HG03039 (cell line): Measurements from ENCODE around the gene NT5DC3.
"Not testable (repeated sequence)": the region's sequence is repeated elsewhere in the genome, so short reads cannot be mapped to it uniquely, and the experiment has no call there.

Experiments
- ATAC-seq: cut with Tn5 transposase; IDR thresholded peaks from one replicate; pipeline ENCODE4 v1.9.1; 2021; ENCODE audit warnings: mild to moderate bottlenecking, moderate library complexity; ENCODE audit not compliant: unreplicated experiment

Gene NT5DC3

GRCh38 chr12:103811791-103812190 is 29.2 kb downstream of the NT5DC3 start:
- ATAC-seq, result no peak

GRCh38 chr12:103810111-103810510 is 30.9 kb downstream of the NT5DC3 start:
- ATAC-seq, result no peak

- ATAC-seq, result not testable (repeated sequence)
Observed at GRCh38 chr12:103809639-103810038, 31.4 kb downstream of the NT5DC3 start.

GRCh38 chr12:103809154-103809553 is 31.9 kb downstream of the NT5DC3 start:
- no peak for ATAC-seq

- no peak for ATAC-seq
Observed at GRCh38 chr12:103808239-103808880, 32.7 kb downstream of the NT5DC3 start.

GRCh38 chr12:103807561-103808238 is 33.3 kb downstream of the NT5DC3 start:
- no peak for ATAC-seq

GRCh38 chr12:103806803-103807202 is 34.2 kb downstream of the NT5DC3 start:
- no peak for ATAC-seq

- no peak for ATAC-seq
Observed at GRCh38 chr12:103805655-103806360, 35.2 kb downstream of the NT5DC3 start.

GRCh38 chr12:103803847-103804246 is 37.2 kb downstream of the NT5DC3 start:
- no peak for ATAC-seq

GRCh38 chr12:103802586-103802886 is 38.5 kb downstream of the NT5DC3 start:
- no peak for ATAC-seq

- no peak for ATAC-seq
Observed at GRCh38 chr12:103801709-103802585, 39.1 kb downstream of the NT5DC3 start.

GRCh38 chr12:103799857-103800771 is 40.9 kb downstream of the NT5DC3 start:
- no peak for ATAC-seq

- no peak for ATAC-seq
Observed at GRCh38 chr12:103799504-103799856, 41.6 kb downstream of the NT5DC3 start.

GRCh38 chr12:103798586-103798985 is 42.4 kb downstream of the NT5DC3 start:
- no peak for ATAC-seq

- no peak for ATAC-seq
Observed at GRCh38 chr12:103794309-103795213, 46.5 kb downstream of the NT5DC3 start.

- ATAC-seq, result no peak
Observed at GRCh38 chr12:103793512-103794045, 47.5 kb downstream of the NT5DC3 start.

- no peak for ATAC-seq
Observed at GRCh38 chr12:103793046-103793445, 48.0 kb downstream of the NT5DC3 start.

GRCh38 chr12:103791350-103791920 is 49.6 kb downstream of the NT5DC3 start:
- no peak for ATAC-seq

GRCh38 chr12:103786201-103786600 is 54.8 kb downstream of the NT5DC3 start:
- no peak for ATAC-seq
